Smooth muscle cell (in vitro differentiated cells): ENCODE results near the gene SRXN1. TPM values are rescaled to one million over a fixed set of nuclear protein-coding genes. Genes with fewer than 3 reads are reported as not detected.
"Not testable (repeated sequence)": the region's sequence is repeated elsewhere in the genome, so short reads cannot be mapped to it uniquely, and the experiment has no call there.

Experiments used
- DNase-seq: peaks from one replicate; lab custom pipeline; 2025; ENCODE audit not compliant: unreplicated experiment; lab: John Stamatoyannopoulos, UW
- H2AFZ ChIP-seq: fragments of 200-600 bp; sonication (generic); 2 replicates; pipeline ENCODE4 v1.6.0; 2016; ENCODE audit warnings: antibody characterized with exemption, low read depth, mild to moderate bottlenecking
- H3F3A ChIP-seq: fragments of 200-600 bp; sonication (generic); 2 replicates; pipeline ENCODE4 v1.6.0; 2017; ENCODE audit warnings: antibody characterized with exemption, low read depth
- H3K27ac ChIP-seq: fragments of 200-600 bp; sonication (generic); 2 replicates; pipeline ENCODE4 v1.5.1; 2016; ENCODE audit warnings: low read depth, mild to moderate bottlenecking
- H3K27me3 ChIP-seq: fragments of 200-600 bp; sonication (generic); 2 replicates; pipeline ENCODE4 v1.6.1; 2016; ENCODE audit warnings: low read depth, mild to moderate bottlenecking
- H3K36me3 ChIP-seq: fragments of 200-600 bp; sonication (generic); 2 replicates; pipeline ENCODE4 v1.5.1; 2016; ENCODE audit warnings: low read depth
- H3K4me1 ChIP-seq: fragments of 200-600 bp; sonication (generic); 2 replicates; pipeline ENCODE4 v1.5.1; 2016; ENCODE audit warnings: low read depth
- H3K4me2 ChIP-seq: fragments of 200-600 bp; sonication (generic); 2 replicates; pipeline ENCODE4 v1.6.0; 2016; ENCODE audit warnings: mild to moderate bottlenecking
- H3K4me3 ChIP-seq: fragments of 200-600 bp; sonication (generic); 2 replicates; pipeline ENCODE4 v1.5.1; 2016; ENCODE audit warnings: mild to moderate bottlenecking
- H3K79me2 ChIP-seq: fragments of 200-600 bp; sonication (generic); 2 replicates; pipeline ENCODE4 v1.6.0; 2016; ENCODE audit warnings: low read depth, mild to moderate bottlenecking
- H3K9ac ChIP-seq: fragments of 200-600 bp; sonication (generic); 2 replicates; pipeline ENCODE4 v1.6.0; 2016; ENCODE audit warnings: low read depth
- H3K9me3 ChIP-seq: fragments of 200-600 bp; sonication (generic); replicated peaks from 2 replicates; pipeline ENCODE4 v1.5.1; 2016; ENCODE audit warnings: low read depth
- H4K20me1 ChIP-seq: fragments of 200-600 bp; sonication (generic); 2 replicates; pipeline ENCODE4 v1.6.0; 2016; ENCODE audit warnings: low read depth
- CTCF ChIP-seq: fragments of 200-600 bp; sonication (generic); IDR thresholded peaks from 2 replicates; pipeline ENCODE4 v1.5.1; 2017; ENCODE audit warnings: borderline replicate concordance, mild to moderate bottlenecking, antibody characterized with exemption; ENCODE audit not compliant: insufficient read depth, poor library complexity, severe bottlenecking
- WGBS: methylation state at CpG from one replicate; pipeline ENCODE4 v1.1.7; 2016; ENCODE audit warnings: low lambda C conversion rate; 5-methylcytosine and 5-hydroxymethylcytosine counted together
- polyA plus RNA-seq: library from polyadenylated mRNA; unstranded; fragments of >200 nt; fragmentation: Nextera tagmentation; extraction: Ambion mirVana; gene quantifications from 2 replicates; pipeline ENCODE4 v1.2.1, GENCODE V29; 2016
- total RNA-seq: library from RNA; depleted of rRNA; stranded (reverse); fragments of >200 nt; gene quantifications from 2 replicates; pipeline ENCODE4 v1.2.3, GENCODE V29; 2014

SRXN1 gene
- total and polyA plus RNA-seq, 2 experiments from 2014 or later: 26.9 to 27.2 TPM

- H3K4me1 ChIP-seq: no peaks in the 10 kb centered on the region
- H3K79me2 ChIP-seq: no peaks in the 10 kb centered on the region
- no peaks in the 10 kb centered on the region for H3K27me3 ChIP-seq
- H3K36me3 ChIP-seq: peaks cover 12% of the 10 kb centered on the region
- H3F3A ChIP-seq: peaks cover 4% of the 10 kb centered on the region
- no peak overlapping the region for H3K27ac ChIP-seq
- 20% methylated on average over 20 of the region's 20 CpGs for WGBS
- peaks cover 25% of the 10 kb centered on the region for H4K20me1 ChIP-seq
- DNase-seq: peak; percentile 40
- H2AFZ ChIP-seq: no peak overlapping the region
- TF ChIP-seq CTCF: peak; percentile 89
- no peak overlapping the region for H3K4me3 ChIP-seq
- no peaks in the 10 kb centered on the region for H3K9me3 ChIP-seq
- H3K4me2 ChIP-seq: no peak overlapping the region
- H3K9ac ChIP-seq: no peak overlapping the region
Measured at GRCh38 chr20:645318-646106, 7.5 kb downstream of the SRXN1 start.

GRCh38 chr20:644692-645317 is 8.2 kb downstream of the SRXN1 start:
- H3K4me1 ChIP-seq: no peaks in the 10 kb centered on the region
- H3K27ac ChIP-seq: no peak overlapping the region
- no peak overlapping the region for H3K9ac ChIP-seq
- no peaks in the 10 kb centered on the region for H3K27me3 ChIP-seq
- H3F3A ChIP-seq: peaks cover 4% of the 10 kb centered on the region
- H3K9me3 ChIP-seq: no peaks in the 10 kb centered on the region
- no peak for DNase-seq
- no peak overlapping the region for H3K4me2 ChIP-seq
- H3K4me3 ChIP-seq: no peak overlapping the region
- H3K36me3 ChIP-seq: peaks cover 12% of the 10 kb centered on the region
- H4K20me1 ChIP-seq: peaks cover 23% of the 10 kb centered on the region
- TF ChIP-seq CTCF: no peak
- no peaks in the 10 kb centered on the region for H3K79me2 ChIP-seq
- WGBS: 87% methylated on average over 11 of the region's 11 CpGs
- no peak overlapping the region for H2AFZ ChIP-seq

GRCh38 chr20:642398-643174 is 10.4 kb downstream of the SRXN1 start:
- Histone ChIP-seq H3K79me2 (no peaks in the 10 kb centered on the region), H3K36me3 (peaks cover 4% of the 10 kb centered on the region), H3K9me3 (no peaks in the 10 kb centered on the region), H3K4me2 (peak overlapping the region; percentile 44), H3K27ac (no peak overlapping the region), H3K9ac (no peak overlapping the region), H3K4me1 (no peaks in the 10 kb centered on the region), H3K27me3 (no peaks in the 10 kb centered on the region), H3K4me3 (no peak overlapping the region), H4K20me1 (peaks cover 19% of the 10 kb centered on the region), H2AFZ (no peak overlapping the region), H3F3A (peaks cover 4% of the 10 kb centered on the region)
- WGBS: 70% methylated on average over 32 of the region's 57 CpGs
- DNase-seq: no peak
- TF ChIP-seq CTCF: no peak

- WGBS: no CpG with 5 or more reads among the region's 13 CpGs
- H3K4me3 ChIP-seq, H2AFZ ChIP-seq, H3K4me1 ChIP-seq, H3K9me3 ChIP-seq, H3K79me2 ChIP-seq, H3K27me3 ChIP-seq, H3K9ac ChIP-seq, H3F3A ChIP-seq, H3K36me3 ChIP-seq, H3K4me2 ChIP-seq, H3K27ac ChIP-seq, DNase-seq: not testable (repeated sequence)
- H4K20me1 ChIP-seq: peaks cover 13% of the 10 kb centered on the region
Measured at GRCh38 chr20:642013-642397, 11.0 kb downstream of the SRXN1 start.
